Activated naive CD8-positive, alpha-beta T cell treated with anti-CD3 and anti-CD28 coated beads, Interleukin-2, amount 10 ng/mL, durations not matched to agents 7 days and 5 days (primary cell): Measurements from ENCODE around the gene PTH1R. TPM values are rescaled to one million over a fixed set of nuclear protein-coding genes. Genes with fewer than 3 reads are reported as not detected.

Experiments used
- ATAC-seq: fragments of 150-1000 bp; cut with Tn5 transposase; one replicate; pipeline ENCODE4 v1.10.0; 2021; ENCODE audit warnings: low read depth, moderate library complexity
- POLR2A ChIA-PET: fragments of 350-600 bp; sonication (Branson Sonifier 250); formaldehyde crosslinking; loops from one replicate; lab custom pipeline; 2021; ENCODE audit warnings: antibody characterized with exemption; lab: Charles Lee
- DNase-seq: peaks from one replicate; pipeline ENCODE4 v3.0.0; 2021
- H3K27ac Mint-ChIP-seq: one replicate; pipeline ENCODE4 v1.8.0; 2022; ENCODE audit warnings: mild to moderate bottlenecking, mixed read lengths
- H3K27me3 Mint-ChIP-seq: one replicate; pipeline ENCODE4 v1.8.0; 2022; ENCODE audit warnings: mild to moderate bottlenecking, moderate library complexity, mixed read lengths
- H3K36me3 Mint-ChIP-seq: one replicate; pipeline ENCODE4 v1.8.0; 2021; ENCODE audit warnings: mild to moderate bottlenecking, mixed read lengths
- H3K4me1 Mint-ChIP-seq: one replicate; pipeline ENCODE4 v1.8.0; 2021; ENCODE audit warnings: mixed read lengths
- H3K4me3 Mint-ChIP-seq: one replicate; pipeline ENCODE4 v1.8.0; 2022; ENCODE audit warnings: mild to moderate bottlenecking, moderate library complexity, mixed read lengths
- H3K9me3 Mint-ChIP-seq: one replicate; pipeline ENCODE4 v1.8.0; 2021; ENCODE audit warnings: mixed read lengths
- total RNA-seq, 2 experiments: library from RNA; stranded (reverse); gene quantifications; one replicate each; pipeline ENCODE4 v1.2.3, GENCODE V29; 2021

PTH1R gene
- total RNA-seq, 2 experiments from 2014 or later = not detected

DNA sequence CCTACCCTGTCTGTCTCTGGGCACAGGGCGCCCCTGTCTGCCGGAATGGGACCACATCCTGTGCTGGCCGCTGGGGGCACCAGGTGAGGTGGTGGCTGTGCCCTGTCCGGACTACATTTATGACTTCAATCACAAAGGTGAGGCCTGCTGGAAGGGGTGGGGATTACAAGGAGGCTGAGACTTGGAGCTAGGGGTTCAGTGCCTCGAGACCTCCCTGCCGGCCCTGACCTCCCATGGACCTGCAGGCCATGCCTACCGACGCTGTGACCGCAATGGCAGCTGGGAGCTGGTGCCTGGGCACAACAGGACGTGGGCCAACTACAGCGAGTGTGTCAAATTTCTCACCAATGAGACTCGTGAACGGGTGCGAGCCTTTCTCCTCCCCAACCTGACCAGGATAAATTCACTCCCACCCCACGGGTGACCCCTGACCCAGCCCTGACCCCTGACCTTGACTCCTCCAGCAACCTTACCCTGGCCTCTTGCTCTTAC, 20.4 kb downstream of the PTH1R start:
- peaks cover 2% of the 10 kb centered on the region for H3K4me1 Mint-ChIP-seq
- peak; percentile 21 for DNase-seq
- POLR2A ChIA-PET = no interaction called here
- H3K4me3 Mint-ChIP-seq = no peak overlapping the region
- peaks cover 25% of the 10 kb centered on the region for H3K27me3 Mint-ChIP-seq
- H3K27ac Mint-ChIP-seq = no peak overlapping the region
- H3K9me3 Mint-ChIP-seq = no peaks in the 10 kb centered on the region
- H3K36me3 Mint-ChIP-seq = no peaks in the 10 kb centered on the region
- ATAC-seq = no peak

DNA sequence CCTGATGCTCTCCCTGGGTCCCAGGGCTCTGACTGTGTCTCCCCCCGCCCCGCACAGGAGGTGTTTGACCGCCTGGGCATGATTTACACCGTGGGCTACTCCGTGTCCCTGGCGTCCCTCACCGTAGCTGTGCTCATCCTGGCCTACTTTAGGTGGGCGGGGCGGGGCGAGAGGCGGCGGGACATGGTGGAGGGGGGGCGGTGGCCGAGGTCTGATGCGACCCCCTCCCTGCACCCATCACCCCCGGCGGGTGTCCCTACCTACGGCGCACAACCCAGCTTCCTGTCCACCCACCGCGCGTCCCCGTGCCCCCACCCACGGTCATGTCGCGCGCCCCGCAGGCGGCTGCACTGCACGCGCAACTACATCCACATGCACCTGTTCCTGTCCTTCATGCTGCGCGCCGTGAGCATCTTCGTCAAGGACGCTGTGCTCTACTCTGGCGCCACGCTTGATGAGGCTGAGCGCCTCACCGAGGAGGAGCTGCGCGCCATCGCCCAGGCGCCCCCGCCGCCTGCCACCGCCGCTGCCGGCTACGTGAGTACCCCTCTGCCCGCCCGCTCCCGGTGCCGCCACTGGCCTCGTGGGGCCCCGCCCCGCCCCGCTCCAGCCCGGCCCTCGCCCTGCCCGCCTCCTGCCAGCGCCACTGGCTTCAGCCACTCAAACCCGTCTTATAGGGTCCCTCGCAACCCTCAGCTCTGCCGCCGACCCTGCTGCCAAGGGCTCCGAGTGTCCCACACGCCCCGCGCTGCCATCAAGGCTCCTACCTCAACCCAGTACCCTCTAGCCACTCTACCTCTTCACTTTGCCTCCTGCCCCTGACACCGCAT, 21.0 kb downstream of the PTH1R start:
- ATAC-seq (no peak), DNase-seq (peak; percentile 37)
- peaks cover 18% of the 10 kb centered on the region for H3K27me3 Mint-ChIP-seq
- H3K9me3 Mint-ChIP-seq = no peaks in the 10 kb centered on the region
- peak overlapping the region; percentile 25 for H3K4me3 Mint-ChIP-seq
- H3K4me1 Mint-ChIP-seq = peaks cover 3% of the 10 kb centered on the region
- no peak overlapping the region for H3K27ac Mint-ChIP-seq
- POLR2A ChIA-PET = no interaction called here
- H3K36me3 Mint-ChIP-seq = no peaks in the 10 kb centered on the region

DNA sequence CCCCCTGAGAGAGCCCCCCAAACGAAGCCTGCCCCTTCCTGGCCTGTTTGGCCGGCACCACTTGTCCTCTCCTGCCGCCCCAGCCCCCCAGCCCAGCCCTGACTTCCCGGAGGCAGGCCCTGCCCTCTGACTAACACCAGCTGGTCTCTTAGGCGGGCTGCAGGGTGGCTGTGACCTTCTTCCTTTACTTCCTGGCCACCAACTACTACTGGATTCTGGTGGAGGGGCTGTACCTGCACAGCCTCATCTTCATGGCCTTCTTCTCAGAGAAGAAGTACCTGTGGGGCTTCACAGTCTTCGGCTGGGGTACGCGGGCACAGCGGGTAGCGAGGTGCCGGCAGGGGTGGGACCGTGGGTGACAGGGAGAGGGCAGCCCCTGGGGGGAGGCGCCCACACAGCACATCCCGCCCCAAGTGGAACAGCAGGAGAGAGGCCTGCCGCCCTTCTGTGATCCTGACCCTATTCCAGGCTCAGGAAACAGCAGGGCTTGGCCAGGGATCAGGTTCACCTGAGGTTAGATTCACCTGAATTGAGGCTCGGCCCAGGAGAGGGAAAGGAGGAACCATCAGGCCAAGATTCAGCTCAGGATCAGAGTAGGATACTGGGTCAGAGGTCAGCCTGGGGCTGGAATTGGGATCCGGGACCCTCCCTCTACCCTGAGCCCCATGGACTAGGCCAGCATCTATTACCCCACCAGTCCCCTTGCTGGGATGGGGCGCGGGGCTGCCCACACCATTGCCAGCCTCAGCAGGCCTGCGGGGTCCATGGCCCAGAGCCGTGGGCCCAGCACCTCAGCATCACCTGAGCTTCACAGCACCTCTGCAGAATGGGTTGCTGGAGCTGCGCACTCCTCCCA, 21.9 kb downstream of the PTH1R start:
- Mint-ChIP-seq H3K9me3 (no peaks in the 10 kb centered on the region), H3K27ac (no peak overlapping the region), H3K4me1 (peaks cover 3% of the 10 kb centered on the region), H3K27me3 (peaks cover 14% of the 10 kb centered on the region), H3K36me3 (no peaks in the 10 kb centered on the region), H3K4me3 (no peak overlapping the region)
- POLR2A ChIA-PET = no interaction called here
- DNase-seq = peak; percentile 24
- no peak for ATAC-seq

DNA sequence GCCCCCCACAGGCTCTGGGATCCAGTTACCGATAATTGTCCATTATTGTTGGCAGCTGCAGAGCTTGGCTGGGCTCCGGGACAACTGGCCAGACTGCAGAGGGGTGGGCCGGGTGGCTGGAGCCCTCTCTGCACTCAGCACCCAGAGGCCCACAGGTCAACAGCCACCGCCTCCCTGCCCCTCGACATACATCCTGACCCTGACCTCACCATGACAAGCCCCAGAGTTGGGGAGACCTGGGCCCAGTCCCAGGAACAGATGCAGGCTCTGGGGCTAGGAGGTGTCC, 22.4 kb downstream of the PTH1R start:
- POLR2A ChIA-PET = no interaction called here

DNA sequence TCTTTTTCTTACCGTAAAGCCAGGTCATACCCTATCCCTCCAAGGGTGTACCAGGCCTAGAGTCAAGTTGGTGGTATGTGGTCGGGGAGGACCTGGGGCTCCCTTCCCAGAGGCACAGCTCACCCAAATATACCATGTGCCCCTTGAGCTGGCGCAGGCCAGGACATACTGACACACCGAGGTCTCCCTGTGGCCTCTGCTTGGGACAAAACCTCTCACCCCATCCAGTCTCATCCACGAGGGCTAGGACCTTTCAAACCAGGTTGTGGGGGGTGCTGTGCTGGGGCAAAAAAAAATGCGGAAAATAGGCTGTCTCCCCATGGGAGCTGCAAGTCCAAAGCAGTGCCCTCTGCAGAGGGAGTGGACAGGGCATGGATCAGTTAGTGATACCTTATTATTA, 22.8 kb downstream of the PTH1R start:
- H3K27me3 Mint-ChIP-seq = peaks cover 14% of the 10 kb centered on the region
- no peak overlapping the region for H3K27ac Mint-ChIP-seq
- no peaks in the 10 kb centered on the region for H3K36me3 Mint-ChIP-seq
- POLR2A ChIA-PET = no interaction called here
- H3K4me3 Mint-ChIP-seq = no peak overlapping the region
- peaks cover 3% of the 10 kb centered on the region for H3K4me1 Mint-ChIP-seq
- ATAC-seq (no peak), DNase-seq (no peak)
- no peaks in the 10 kb centered on the region for H3K9me3 Mint-ChIP-seq

More for the DNA sequence above, 22.4 kb downstream of the PTH1R start:
- no peak overlapping the region for H3K27ac Mint-ChIP-seq
- no peak for ATAC-seq
- no peaks in the 10 kb centered on the region for H3K36me3 Mint-ChIP-seq
- H3K9me3 Mint-ChIP-seq = no peaks in the 10 kb centered on the region
- no peak overlapping the region for H3K4me3 Mint-ChIP-seq
- peaks cover 14% of the 10 kb centered on the region for H3K27me3 Mint-ChIP-seq
- peak; percentile 22 for DNase-seq
- peaks cover 3% of the 10 kb centered on the region for H3K4me1 Mint-ChIP-seq

DNA sequence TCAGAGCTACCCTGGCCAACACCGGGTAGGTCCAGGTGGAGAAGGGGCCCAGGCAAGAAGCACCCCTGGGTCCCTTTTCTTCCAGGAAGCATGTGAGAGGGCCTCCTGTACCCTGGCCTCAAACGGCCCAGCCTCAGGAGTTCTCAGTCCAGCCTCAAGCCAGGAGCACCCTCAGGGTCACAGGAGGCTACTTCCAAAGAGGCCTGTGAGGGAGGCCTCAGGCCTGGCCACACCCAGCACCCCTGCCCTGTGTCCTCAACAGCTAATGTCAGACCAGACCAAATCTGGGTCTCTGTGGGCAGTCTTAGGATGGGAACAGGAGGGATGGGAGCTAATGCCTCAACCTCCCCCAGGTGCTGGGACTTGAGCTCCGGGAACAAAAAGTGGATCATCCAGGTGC, 23.5 kb downstream of the PTH1R start:
- POLR2A ChIA-PET = no interaction called here
- peak; percentile 25 for DNase-seq
- no peaks in the 10 kb centered on the region for H3K9me3 Mint-ChIP-seq
- no peak for ATAC-seq
- H3K36me3 Mint-ChIP-seq = no peaks in the 10 kb centered on the region
- peaks cover 14% of the 10 kb centered on the region for H3K27me3 Mint-ChIP-seq
- no peak overlapping the region for H3K27ac Mint-ChIP-seq
- H3K4me1 Mint-ChIP-seq = peaks cover 3% of the 10 kb centered on the region
- no peak overlapping the region for H3K4me3 Mint-ChIP-seq

DNA sequence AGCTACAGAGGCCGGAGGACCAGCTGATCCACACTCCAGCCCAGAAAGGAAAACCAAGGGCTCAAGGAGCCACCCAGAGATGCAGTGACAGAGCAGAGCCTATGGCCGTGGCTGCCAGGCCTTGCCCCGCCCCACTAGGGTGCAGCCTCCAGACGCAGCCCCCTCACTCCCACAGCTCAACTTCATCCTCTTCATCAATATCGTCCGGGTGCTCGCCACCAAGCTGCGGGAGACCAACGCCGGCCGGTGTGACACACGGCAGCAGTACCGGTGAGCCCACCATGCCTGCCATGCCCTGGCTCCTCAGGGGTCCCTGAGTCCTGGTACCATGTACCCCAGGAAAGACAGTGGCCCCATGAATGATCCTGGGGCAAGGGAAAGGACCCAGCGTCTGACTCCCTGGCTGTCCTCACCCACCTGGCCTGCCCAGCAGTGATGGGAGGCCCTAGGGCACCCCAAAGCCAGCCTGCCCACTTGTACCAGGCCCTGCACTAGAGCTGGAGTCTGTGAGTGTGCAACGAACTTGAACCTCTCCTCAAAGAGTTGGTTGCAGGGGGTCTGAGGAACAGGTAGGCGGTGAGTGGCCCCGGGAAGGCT, 24.2 kb downstream of the PTH1R start:
- POLR2A ChIA-PET = no interaction called here
- no peak for ATAC-seq
- Mint-ChIP-seq H3K27ac (no peak overlapping the region), H3K9me3 (no peaks in the 10 kb centered on the region), H3K4me1 (peaks cover 3% of the 10 kb centered on the region), H3K4me3 (no peak overlapping the region), H3K27me3 (peaks cover 14% of the 10 kb centered on the region), H3K36me3 (no peaks in the 10 kb centered on the region)
- peak; percentile 10 for DNase-seq

DNA sequence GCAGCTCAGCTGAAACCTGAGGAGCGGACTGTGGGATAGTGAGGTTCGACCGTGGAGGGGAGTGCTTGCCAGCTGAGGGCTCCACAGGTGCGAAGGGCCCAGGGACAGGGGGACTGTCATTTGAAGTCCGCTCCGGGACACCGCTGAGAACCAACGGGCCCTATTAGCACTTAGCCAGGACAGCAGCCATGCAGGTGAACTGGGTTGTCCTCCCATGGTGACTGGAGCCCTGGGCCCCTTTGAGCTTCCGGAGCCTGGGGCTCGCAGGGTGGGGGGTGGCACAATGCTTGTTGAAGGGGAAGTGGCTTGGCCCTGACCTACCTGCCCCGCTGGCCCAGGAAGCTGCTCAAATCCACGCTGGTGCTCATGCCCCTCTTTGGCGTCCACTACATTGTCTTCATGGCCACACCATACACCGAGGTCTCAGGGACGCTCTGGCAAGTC, 24.7 kb downstream of the PTH1R start:
- H3K4me3 Mint-ChIP-seq = no peak overlapping the region
- no peaks in the 10 kb centered on the region for H3K9me3 Mint-ChIP-seq
- no peaks in the 10 kb centered on the region for H3K36me3 Mint-ChIP-seq
- POLR2A ChIA-PET = no interaction called here
- peaks cover 12% of the 10 kb centered on the region for H3K27me3 Mint-ChIP-seq
- H3K4me1 Mint-ChIP-seq = peaks cover 3% of the 10 kb centered on the region
- H3K27ac Mint-ChIP-seq = no peak overlapping the region
- no peak for ATAC-seq
- peak; percentile 27 for DNase-seq

DNA sequence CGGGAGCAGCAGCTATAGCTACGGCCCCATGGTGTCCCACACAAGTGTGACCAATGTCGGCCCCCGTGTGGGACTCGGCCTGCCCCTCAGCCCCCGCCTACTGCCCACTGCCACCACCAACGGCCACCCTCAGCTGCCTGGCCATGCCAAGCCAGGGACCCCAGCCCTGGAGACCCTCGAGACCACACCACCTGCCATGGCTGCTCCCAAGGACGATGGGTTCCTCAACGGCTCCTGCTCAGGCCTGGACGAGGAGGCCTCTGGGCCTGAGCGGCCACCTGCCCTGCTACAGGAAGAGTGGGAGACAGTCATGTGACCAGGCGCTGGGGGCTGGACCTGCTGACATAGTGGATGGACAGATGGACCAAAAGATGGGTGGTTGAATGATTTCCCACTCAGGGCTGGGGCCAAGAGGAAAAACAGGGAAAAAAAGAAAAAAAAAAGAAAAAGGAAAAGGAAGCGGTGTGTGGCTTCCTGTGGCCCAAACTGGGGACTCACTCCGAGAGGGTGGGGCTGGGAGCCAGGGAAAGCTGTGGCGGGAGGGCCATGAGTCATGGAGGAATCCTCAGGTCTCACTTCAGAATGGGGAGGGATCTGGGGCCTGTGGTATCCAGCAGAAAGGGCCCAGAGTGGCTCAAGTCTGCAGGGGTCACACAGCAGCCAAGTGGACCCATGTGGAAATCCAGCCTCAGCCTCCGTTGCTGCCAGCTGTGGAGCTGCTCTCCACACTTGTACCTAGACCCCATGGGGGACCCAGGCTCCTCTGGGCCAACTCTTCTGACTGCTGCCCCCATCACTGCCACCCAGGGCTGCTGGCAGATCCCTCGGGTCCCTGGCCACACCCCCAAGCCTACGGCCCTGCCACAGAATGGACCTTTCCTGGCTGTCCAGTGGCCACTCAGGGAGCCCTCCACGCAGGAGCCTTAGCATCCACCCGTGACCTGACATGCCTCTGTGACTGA, 26.1 kb downstream of the PTH1R start:
- Mint-ChIP-seq H3K4me1 (peaks cover 3% of the 10 kb centered on the region), H3K9me3 (no peaks in the 10 kb centered on the region), H3K36me3 (no peaks in the 10 kb centered on the region), H3K4me3 (no peak overlapping the region), H3K27ac (peak overlapping the region; percentile 42), H3K27me3 (peaks cover 4% of the 10 kb centered on the region)
- ATAC-seq (no peak), DNase-seq (peak; percentile 24)
- POLR2A ChIA-PET = no interaction called here

DNA sequence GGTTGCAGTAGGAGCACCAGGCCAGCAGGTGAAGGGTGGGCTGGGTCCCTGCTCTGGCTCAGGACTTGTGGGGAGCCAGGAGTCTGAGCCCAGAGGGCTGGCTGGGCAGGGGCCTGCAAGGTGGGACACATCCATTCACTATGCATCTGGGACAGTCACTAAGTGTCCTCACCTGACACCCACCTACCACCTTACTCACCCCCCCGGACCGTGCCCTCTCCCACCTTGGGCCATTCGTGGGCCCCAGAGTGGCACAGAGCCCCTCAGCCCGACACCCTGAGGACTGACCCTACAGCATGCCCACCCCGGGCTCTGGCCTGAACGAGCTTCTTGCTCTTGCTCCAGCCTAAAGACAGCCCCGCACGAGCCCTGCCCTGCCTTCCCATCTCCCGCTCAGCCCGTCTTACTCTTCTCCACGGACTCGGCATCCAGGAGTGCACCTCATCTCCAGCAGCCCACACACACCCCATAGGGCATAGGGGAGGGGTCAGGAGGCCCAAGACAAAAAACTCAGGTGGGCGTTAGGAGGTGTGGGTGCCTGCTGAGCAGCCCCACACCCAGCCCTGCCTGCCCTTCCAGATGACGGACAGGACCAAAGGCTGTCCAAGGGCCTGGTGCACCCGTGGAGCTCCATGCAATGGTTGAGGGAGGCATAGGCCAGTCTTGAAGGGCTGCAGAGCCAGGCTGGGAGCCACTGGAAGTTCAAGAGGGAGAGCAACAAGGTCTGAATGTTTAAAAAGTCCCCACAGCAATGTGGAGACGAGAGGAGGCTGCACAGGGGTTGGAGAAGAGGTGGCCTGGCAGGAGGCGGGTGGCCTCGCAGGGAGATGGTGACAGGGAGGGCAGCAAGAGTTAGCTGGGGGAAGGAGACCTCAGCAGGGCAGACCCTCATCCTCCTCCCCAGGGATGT, 27.0 kb downstream of the PTH1R start:
- Mint-ChIP-seq H3K27me3 (no peaks in the 10 kb centered on the region), H3K36me3 (no peaks in the 10 kb centered on the region), H3K9me3 (no peaks in the 10 kb centered on the region), H3K4me3 (no peak overlapping the region), H3K4me1 (peaks cover 4% of the 10 kb centered on the region), H3K27ac (no peak overlapping the region)
- POLR2A ChIA-PET = no interaction called here
- ATAC-seq (no peak), DNase-seq (peak; percentile 28)

DNA sequence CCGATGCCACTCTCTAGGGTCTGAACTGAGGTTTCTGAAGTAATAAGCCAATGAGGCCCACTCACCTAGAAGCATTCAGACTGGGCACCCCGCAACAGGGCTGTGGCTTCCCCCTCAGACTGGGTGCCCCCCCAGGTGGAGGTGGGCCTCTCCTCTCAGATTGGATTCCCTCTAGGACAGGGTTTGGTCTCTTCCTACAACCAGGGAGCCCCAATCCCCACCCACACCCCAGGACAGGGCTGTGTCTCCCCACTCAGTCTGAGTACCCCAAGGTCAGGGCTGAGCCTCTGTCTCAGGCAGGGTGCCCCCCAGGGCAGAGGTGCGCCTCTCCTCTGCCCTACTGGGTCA, 27.7 kb downstream of the PTH1R start:
- H3K27me3 Mint-ChIP-seq = no peaks in the 10 kb centered on the region
- POLR2A ChIA-PET = no interaction called here
- DNase-seq (no peak), ATAC-seq (no peak)
- no peak overlapping the region for H3K27ac Mint-ChIP-seq
- H3K36me3 Mint-ChIP-seq = no peaks in the 10 kb centered on the region
- peaks cover 5% of the 10 kb centered on the region for H3K4me1 Mint-ChIP-seq
- no peak overlapping the region for H3K4me3 Mint-ChIP-seq
- H3K9me3 Mint-ChIP-seq = no peaks in the 10 kb centered on the region
